GM19324 (cell line): ENCODE data around the gene CHTF18.
"Not testable (repeated sequence)": the region's sequence is repeated elsewhere in the genome, so short reads cannot be mapped to it uniquely, and the experiment has no call there.

ENCODE experiments used
- ATAC-seq: cut with Tn5 transposase; IDR thresholded peaks from one replicate; pipeline ENCODE4 v1.9.1; 2021; ENCODE audit warnings: mild to moderate bottlenecking, moderate library complexity; ENCODE audit not compliant: unreplicated experiment, low FRiP score

CHTF18 gene

GRCh38 chr16:788399-789126 lies at the start of gene CHTF18:
Gene CHTF18 (plus strand): TSS chr16:788620. CDS start chr16:788685, 65 bp downstream.
- peak; percentile 75 for ATAC-seq

- no peak for ATAC-seq
Measured at GRCh38 chr16:739560-740458, 48.6 kb upstream of the CHTF18 start.

- peak; percentile 5 for ATAC-seq
Measured at GRCh38 chr16:740459-740763, 48.0 kb upstream of the CHTF18 start.

- ATAC-seq, result peak; percentile 87
Measured at GRCh38 chr16:740764-741505, 47.5 kb upstream of the CHTF18 start, which contains the start of gene CIAO3. Gene CIAO3 (minus strand): TSS chr16:740997. CDS start chr16:740985, 12 bp downstream.

- ATAC-seq, result no peak
Measured at GRCh38 chr16:741986-742629, 46.3 kb upstream of the CHTF18 start.

- not testable (repeated sequence) for ATAC-seq
Measured at GRCh38 chr16:742894-743293, 45.5 kb upstream of the CHTF18 start.

- ATAC-seq, result no peak
Measured at GRCh38 chr16:743794-744500, 44.5 kb upstream of the CHTF18 start.

GRCh38 chr16:745739-746138 lies 42.7 kb upstream of the CHTF18 start:
- ATAC-seq, result no peak

- ATAC-seq, result no peak
Measured at GRCh38 chr16:746637-747036, 41.8 kb upstream of the CHTF18 start.

GRCh38 chr16:747978-748746 lies 40.3 kb upstream of the CHTF18 start:
- ATAC-seq, result no peak

- no peak for ATAC-seq
Measured at GRCh38 chr16:749010-749409, 39.4 kb upstream of the CHTF18 start.

- no peak for ATAC-seq
Measured at GRCh38 chr16:750485-750884, 37.9 kb upstream of the CHTF18 start.

GRCh38 chr16:751152-752006 lies 37.0 kb upstream of the CHTF18 start:
- no peak for ATAC-seq

GRCh38 chr16:752007-752312 lies 36.5 kb upstream of the CHTF18 start:
- ATAC-seq, result no peak

- not testable (repeated sequence) for ATAC-seq
Measured at GRCh38 chr16:754121-754607, 34.3 kb upstream of the CHTF18 start.

GRCh38 chr16:754656-755055 lies 33.8 kb upstream of the CHTF18 start:
- ATAC-seq, result no peak

- no peak for ATAC-seq
Measured at GRCh38 chr16:756428-756827, 32.0 kb upstream of the CHTF18 start.
